Measurements from ENCODE around the gene SERPINI2.

SERPINI2 gene, protein sequence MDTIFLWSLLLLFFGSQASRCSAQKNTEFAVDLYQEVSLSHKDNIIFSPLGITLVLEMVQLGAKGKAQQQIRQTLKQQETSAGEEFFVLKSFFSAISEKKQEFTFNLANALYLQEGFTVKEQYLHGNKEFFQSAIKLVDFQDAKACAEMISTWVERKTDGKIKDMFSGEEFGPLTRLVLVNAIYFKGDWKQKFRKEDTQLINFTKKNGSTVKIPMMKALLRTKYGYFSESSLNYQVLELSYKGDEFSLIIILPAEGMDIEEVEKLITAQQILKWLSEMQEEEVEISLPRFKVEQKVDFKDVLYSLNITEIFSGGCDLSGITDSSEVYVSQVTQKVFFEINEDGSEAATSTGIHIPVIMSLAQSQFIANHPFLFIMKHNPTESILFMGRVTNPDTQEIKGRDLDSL

DNA sequence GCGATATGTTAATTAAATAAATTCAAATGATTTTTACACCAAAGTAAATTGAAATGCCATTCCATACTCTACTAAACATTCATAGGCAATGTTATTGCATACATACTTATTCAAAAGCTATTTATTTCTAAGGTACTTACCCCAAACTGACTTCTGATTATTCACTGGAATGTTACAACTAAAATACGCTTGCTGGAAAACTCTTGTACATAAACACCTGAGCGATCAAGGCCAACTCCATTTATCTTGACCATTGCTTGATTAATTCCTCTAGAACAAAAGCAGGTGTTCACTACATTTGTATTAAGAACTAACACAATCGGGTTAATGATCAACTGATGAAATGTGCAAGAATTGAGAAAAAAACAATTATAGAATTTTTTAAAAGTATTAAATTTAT lies at the start of gene SERPINI2:
Gene SERPINI2, minus strand, starts transcription at position 180 of the 400 bp plus-strand sequence. CDS start 2,208 bp downstream, outside the sequence.
- DNase-seq = no peak

DNA sequence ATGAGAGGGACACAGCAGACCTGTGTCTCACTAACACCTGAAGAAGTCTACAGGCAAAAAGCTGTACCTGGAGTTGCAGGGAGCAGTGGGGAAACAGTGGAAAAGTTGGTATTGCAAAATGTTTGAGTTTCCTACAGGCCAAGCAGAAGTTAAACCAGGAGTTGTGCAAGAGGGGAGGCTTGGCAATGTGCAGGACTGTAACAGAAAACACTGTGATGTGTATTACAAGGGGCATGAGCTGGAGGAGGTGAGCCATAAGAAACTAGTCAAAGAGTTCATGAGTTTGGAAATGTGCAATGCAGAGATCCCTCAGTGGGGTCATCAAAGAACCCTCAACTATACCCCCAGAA lies 47.1 kb upstream of the SERPINI2 start:
- DNase-seq = no peak

DNA sequence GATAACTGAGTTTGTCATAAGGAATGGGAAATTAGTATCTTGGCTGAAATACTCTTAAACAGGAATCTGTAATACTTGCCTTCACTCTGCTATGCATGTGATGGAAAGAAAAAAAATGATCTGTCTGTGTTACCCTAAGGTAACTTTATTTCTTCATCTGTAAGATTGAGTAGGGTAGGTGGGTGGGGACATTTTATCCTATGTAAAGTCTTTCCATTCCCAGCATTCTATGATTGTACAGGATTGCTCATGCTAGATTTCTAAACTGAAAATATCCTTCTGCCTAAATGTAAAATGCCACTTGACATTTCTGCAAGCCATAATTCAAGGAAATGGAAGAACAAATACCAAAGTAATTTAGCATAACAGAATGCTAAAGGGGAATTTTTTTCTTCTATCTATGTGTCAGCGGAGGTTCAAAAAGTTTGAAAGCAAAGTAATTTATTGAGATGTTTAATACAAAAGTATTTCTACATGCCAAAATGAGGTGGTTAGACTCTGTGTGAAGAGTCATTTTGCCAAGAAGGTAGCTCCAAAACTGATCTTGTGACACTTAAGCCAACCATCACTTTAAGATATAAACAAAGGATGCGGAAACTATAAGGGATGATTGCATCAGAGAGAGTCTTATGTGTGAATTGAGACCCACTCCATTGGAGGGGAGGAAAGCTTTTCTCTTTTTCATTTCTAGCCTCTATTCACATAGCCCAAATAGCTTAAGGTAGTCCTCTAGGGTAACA lies 46.6 kb upstream of the SERPINI2 start:
- DNase-seq = no peak

DNA sequence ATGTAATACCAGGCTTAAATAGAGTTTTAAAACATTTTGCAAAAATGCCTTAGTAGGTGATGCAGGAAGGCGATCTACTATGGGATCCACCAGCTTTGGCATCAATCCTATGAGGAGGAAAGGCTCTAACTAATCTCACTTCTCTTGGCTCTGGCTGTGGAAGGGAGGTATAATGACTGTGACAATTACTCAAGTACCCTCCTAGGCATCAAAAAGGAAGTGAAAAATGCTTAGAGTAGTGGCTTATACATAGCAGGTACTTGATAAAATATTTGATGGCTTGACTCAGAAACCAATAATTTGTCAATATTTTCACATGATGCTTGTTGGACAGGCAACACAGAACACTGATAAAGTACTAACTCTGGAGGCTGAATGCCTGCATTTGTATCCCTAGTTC lies 34.1 kb upstream of the SERPINI2 start:
- DNase-seq = no peak

DNA sequence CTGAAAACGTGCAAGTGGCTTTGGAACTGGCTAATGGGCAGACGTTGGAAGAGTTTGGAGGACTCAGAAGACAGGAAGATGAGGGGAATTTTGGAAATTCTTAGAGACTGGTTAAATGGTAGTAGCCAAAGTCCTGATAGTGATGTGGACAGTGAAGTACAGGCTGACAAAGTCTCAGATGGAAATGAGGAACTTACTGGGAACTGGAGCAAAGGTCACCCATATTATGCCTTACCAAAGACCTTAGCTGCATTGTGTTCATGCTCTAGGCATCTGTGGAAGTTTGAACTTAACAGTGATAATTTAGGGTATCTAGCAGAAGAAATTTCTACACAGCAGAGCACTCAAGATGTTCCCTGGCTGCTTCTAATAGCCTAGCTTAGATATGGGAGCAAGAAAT lies 28.6 kb upstream of the SERPINI2 start:
- no peak for DNase-seq

DNA sequence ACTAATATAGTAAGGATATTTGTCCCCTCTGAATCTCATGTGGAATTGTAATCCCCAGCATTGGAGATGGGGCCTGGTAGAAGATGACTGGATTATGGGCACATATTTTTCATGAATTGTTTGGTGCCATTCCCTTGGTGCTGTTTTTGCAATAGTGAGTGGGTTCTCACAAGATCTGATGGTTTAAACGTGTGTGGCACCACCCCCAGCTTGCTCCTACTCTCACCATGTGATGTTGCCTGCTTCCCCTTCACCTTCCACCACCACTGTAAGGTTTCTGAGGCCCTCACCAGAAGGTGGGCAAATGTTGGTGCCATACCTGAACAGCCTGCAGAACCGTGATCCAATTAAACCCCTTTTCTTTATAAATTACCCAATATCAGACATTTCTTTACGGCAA lies 28.1 kb upstream of the SERPINI2 start:
- DNase-seq = no peak

DNA sequence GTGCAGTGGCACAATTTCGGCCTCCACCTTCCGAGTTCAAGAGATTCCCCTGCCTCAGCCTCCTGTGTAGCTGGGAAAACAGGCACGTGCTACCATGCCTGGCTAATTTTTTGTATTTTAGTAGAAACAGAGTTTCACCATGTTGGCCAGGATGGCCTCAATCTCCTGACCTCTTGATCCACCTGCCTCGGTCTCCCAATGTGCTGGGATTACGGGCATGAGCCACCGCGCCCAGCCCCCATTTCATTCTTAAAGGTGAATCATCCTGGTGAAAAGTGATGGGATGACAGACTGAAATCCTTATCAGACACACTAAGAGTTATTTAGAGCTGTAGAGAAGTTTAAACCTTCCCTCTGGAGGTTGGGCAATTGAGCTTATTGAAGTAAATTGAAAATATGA lies 24.1 kb upstream of the SERPINI2 start:
- no peak for DNase-seq

DNA sequence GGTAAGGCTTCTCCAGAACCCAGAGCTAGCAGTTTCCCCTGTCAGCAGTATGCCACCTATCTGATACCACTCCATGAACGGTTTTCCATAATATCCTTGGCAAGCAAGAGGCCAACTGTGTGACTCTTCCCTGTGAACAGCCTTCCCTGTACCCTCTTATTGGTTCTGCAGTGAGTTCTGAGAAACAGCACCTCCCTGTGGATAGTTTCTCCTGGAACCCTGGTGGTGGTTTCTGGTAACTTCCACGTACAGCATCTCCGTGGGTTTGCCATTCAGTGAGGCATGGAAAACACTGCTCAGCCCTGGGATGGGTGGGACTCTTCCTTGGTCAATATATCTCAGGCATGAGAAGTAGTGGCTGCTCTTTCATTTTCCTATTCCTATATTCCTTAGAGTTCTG lies 19.4 kb upstream of the SERPINI2 start:
- no peak for DNase-seq

DNA sequence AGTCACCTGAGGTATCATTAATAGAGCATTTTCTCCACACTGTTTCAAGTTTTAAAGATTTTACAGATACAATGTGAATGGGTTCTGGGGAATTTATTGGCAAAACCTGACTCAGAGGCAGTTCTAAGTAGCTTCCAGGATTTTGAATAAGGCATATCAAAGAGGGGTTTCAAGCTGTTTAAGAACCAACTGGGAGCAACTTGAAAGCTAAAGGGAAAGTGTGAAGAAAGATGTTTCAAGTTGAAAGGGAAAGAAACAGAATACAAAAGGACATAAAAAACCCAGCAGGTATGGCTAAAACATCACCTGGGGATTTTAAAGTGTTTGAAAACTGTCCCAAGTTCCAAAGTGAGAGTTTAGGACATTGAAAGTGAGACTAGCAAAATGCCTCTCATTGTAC lies 17.8 kb upstream of the SERPINI2 start:
- no peak for DNase-seq

DNA sequence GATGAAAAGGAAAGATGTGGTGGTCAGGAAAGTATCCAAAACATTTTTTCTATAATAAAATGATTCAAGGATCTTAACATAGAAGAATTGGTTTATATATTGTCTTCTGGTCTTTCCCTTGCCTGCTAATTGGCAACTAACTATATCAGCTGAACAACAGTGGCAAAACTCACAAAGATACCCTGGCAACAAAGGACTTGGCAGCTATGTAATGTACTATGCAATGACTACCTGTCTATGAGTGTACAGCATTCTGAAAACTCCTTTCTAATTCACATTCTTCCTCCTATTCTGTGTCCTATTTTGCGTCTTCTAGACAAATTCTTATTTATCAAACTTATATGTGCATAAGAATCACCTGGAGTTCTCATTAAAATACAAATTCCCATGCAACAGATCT lies 15.7 kb upstream of the SERPINI2 start:
- no peak for DNase-seq

DNA sequence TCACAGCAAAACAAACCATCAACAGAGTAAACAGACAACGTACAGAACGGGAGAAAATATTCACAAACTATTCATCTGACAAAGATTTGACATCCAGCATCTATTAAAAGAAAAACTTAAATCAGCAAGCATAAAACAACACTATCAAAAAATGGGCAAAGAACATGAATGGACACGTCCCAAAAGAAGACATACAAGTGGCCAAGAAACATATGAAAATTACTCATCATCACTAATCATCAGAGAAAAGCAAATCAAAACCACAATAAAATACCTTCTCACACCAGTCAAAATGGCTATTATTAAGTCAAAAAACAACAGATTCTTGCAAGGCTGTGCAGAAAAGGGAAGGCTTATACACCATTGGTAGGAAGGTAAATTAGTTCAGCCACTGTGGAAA lies 13.7 kb upstream of the SERPINI2 start:
- DNase-seq = no peak

DNA sequence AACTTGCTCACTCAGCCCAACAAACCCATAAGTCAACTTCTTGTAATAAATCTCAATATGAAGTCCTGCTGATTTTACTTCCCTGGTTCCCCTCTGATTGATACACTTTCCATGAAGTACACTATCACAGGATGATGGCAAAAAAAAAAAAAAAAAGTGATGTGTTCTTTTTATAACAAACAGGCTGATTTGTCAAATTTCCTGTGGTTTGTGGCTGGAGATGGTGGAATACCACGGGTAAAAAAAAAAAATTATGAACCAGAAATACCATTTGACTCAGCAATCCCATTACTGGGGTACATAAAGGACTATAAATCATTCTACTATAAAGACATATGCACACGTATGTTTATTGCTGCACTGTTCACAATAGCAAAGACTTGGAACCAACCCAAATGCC lies 10.7 kb upstream of the SERPINI2 start:
- no peak for DNase-seq

DNA sequence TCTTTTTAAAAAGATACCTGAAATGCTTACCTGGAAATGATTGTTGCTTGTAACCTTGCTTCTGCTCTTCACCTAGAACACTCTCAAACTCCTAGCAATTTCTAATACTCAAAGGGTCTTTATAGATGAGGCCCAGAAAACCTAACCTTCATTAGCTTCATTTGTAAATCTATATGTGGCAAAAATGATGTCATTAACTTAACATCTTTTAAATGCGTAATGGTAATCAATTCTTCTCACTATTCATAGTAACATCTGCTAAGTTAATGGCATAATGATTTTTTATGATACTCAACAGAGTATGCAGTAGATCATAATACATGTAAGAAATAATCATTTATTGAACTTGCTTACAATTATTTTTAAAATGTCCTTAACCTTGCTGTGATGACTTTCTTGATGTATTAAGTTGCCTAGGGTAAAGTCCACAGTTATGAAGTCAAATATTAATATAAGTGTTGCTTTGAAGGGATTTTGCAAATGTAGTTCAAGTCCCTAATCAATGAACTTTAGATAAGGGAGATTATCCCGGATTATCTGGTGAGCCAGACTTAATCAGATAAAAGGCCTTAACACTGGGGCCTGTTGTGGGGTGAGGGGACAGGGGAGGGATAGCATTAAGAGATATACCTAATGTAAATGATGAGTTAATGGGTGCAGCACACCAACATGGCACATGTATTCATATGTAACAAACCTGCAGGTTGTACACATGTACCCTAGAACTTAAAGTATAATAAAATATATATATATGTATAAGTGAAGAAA lies 10.1 kb upstream of the SERPINI2 start:
- DNase-seq = no peak

DNA sequence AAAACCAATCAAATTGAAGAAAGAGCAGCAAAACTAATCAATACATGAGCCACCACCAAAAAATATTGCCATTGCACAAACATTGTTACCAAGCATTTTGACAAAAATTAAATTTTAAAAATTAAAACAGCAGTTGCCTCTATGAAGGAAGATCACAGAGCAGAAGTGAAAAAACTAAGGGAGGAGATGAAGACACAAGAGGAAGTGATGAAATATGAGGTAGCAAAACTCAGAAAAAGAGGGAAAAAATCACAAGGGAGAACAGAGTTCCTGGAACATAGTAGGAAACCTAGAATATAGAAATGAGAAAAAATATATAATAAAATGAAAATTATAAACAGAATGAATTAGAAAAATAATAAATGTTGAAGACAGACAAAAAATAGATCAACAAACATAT lies 7.3 kb upstream of the SERPINI2 start:
- no peak for DNase-seq

DNA sequence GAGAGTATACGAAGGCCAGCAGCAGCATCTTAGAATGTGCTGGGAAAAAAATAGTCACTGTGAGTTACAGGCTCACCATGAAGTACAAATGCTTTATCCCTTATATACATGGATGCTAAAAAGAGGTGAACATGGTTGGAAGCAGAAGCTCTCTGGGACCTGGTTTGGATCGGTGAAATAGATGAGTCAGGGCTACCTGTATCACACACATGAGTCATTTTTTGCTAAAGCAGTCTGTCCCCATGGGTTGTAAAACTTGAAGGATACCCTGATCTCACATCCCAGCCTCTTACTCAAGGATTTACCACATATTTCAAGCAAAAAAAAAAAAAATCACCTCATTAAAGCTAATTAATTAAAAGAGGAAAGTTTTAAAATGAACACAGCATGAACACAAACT lies 6.9 kb upstream of the SERPINI2 start:
- DNase-seq = no peak

DNA sequence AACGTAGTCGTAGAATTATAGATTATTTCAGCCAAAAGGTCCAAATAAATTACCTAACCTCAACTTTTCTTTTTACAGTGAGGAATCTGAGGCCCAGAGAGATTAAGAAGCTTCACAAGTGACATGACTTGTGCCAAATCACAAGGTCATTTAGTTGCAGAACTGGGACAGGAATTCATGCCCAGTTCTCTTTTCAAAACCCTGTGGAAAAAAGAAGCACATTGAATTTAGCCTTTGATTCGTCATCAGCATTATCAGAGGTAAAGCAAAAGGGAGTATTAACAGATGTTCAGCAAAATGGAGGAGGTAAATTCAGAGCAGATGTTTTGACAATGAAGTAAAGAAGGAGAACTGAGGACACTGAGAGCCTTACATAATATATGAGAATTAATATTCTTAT lies 4.5 kb downstream of the SERPINI2 start:
- DNase-seq = peak in 1 of 51 donors; percentile 5

DNA sequence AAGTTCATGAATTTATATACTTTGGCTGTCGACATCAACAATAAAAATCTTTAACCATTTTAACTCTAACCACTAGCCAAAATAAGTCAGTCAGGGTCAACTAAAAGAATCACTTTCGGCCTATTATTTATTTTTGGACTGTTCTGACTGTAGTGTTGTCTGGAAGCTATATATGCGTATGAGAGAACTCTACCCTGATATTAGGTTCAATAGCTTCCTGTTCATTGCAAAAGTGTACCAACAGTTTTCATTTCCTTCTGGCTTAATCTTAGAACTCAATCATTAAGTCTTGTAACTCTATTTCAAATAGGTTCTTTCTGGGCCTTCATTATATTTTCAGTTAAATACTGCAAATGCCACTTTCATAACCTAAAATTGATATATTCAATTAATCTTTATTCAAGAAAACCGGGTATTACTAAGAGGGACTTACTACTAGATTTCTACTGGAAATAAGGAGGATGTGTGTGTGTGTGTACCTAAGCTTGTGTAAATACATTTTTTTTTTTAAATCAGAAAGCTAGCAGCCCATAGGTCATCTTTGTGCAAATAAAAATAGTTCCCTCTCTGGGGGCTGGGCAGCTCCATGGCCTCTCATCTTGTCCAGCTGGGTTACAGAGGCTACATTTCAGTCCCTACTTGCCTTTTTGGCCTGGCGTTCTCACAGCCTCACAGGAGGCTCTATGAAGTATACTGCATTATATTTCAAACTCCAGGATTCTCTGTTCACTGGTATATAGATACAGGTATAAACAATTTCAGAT lies 5.8 kb downstream of the SERPINI2 start:
- no peak for DNase-seq

DNA sequence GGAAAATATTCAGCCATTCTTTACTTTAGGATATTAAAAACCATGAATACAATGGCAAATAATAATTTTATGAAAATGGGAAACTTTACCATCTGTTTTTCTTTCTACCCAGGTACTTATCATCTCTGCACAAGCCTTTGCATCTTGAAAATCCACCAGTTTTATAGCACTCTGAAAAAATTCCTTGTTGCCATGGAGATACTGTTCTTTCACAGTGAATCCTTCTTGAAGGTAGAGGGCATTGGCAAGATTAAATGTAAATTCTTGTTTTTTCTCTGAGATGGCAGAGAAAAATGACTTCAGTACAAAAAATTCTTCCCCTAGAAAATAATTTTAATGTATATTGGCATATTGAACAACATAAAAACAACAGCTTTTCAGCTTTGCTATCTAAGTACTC lies 6.9 kb downstream of the SERPINI2 start:
- peak in 1 of 51 donors; percentile 31 for DNase-seq

DNA sequence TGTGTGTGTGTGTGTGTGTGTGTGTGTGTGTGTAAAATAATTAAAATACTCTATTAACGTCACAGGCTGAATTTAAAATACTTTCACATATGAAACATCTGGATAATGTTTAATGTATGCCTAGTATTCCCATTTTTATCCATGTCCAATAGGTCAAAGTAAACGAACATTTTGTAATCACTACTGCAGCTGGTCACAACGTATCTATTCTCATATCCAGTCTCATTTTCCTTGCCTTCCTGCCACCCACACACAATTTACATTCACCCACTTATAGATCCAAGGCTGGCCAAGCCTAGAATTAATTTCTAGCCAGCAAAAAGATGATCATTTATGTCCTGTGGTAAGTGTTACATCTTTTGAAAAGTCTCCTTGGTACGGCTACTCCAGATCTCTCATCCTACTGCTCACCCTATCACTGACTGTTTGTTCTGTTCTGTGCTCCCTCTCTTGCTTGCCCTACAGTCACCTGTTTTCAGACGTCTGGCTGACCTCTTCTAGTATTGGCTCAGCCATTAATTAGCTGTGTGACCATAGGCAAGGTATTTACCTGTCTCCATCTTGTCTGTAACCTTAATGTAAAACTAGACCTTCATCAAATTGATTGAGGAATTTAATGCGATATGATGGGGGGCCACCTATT lies 17.6 kb downstream of the SERPINI2 start:
- DNase-seq = no peak

DNA sequence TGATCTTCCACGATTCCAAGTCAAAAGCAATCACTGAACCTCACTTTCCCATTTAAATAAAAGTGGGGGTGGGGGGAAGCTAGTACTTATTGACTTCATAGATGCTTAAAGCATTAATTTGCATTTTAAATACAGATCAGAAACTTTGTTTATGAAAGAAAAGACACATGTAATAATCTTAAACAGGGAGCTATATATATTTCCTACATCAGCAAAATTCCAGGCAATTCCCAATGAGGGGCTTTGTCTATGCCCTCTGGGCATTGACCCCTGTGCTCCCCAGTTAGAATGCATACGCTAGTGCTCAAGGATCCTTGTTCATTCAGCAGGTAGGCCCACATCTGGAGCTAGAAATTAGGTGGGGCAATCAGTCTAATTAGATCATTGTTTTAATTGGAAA lies 20.0 kb downstream of the SERPINI2 start:
- DNase-seq = no peak

DNA sequence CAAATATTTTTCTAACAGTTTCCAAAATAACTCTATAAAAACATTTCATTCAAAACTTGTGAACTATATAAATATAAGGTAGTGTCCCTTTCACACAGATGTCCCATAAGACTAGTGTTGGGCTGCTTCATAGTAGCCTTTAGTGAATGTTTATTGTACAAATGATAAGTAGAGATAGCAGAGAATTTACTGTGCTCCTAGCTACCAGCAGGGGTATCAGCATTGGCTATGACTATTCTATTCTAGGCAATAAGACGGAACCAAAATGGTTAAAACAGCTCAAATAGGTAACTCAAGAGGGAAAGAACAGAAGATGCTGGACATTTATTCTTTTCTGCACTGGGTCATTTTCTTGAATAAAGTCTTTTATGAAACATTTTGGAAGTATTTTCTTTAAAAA lies 22.6 kb downstream of the SERPINI2 start:
- no peak for DNase-seq

Measured in hypothalamus (tissue), 51 donors.